Measurements from ENCODE around the gene MRPL28.
"Not testable (repeated sequence)": the region's sequence is repeated elsewhere in the genome, so short reads cannot be mapped to it uniquely, and the experiment has no call there.

The MRPL28 gene

GRCh38 chr16:373848-374615, 3.7 kb upstream of the MRPL28 start:
- no peak for DNase-seq (ENCODE audit: low read depth in 2 of 2)

- no peak for DNase-seq (ENCODE audit: low read depth in 2 of 2)
Observed at GRCh38 chr16:373020-373598, 2.8 kb upstream of the MRPL28 start.

- DNase-seq (ENCODE audit: low read depth in 2 of 2) = no peak
Observed at GRCh38 chr16:372302-372983, 2.1 kb upstream of the MRPL28 start.

- no peak for DNase-seq (ENCODE audit: low read depth in 2 of 2)
Observed at GRCh38 chr16:371515-372301, 1.4 kb upstream of the MRPL28 start.

- no peak for DNase-seq (ENCODE audit: low read depth in 2 of 2)
Observed at GRCh38 chr16:370979-371514, 709 bp upstream of the MRPL28 start.

- no peak for DNase-seq (ENCODE audit: low read depth in 2 of 2)
Observed at GRCh38 chr16:369866-370436, 387 bp downstream of the MRPL28 start.

GRCh38 chr16:369275-369865, 968 bp downstream of the MRPL28 start:
- DNase-seq (ENCODE audit: low read depth in 2 of 2) = no peak

GRCh38 chr16:368388-369158, 1.8 kb downstream of the MRPL28 start:
- no peak for DNase-seq (ENCODE audit: low read depth in 2 of 2)

GRCh38 chr16:367333-367903, 2.9 kb downstream of the MRPL28 start:
- no peak for DNase-seq (ENCODE audit: low read depth in 2 of 2)

GRCh38 chr16:366476-366875, 3.9 kb downstream of the MRPL28 start:
- DNase-seq (ENCODE audit: low read depth in 2 of 2) = no peak

GRCh38 chr16:364595-365491, 5.5 kb downstream of the MRPL28 start:
- DNase-seq (ENCODE audit: low read depth in 2 of 2) = no peak

GRCh38 chr16:363766-364490, 6.4 kb downstream of the MRPL28 start:
- DNase-seq (ENCODE audit: low read depth in 2 of 2) = no peak

- no peak for DNase-seq (ENCODE audit: low read depth in 2 of 2)
Observed at GRCh38 chr16:363110-363765, 7.1 kb downstream of the MRPL28 start.

- not testable (repeated sequence) for DNase-seq (ENCODE audit: low read depth in 2 of 2)
Observed at GRCh38 chr16:362702-362999, 7.7 kb downstream of the MRPL28 start.

- peak; percentile 42 to 54 for DNase-seq (ENCODE audit: low read depth in 2 of 2)
Observed at GRCh38 chr16:361872-362701, 8.3 kb downstream of the MRPL28 start.

- DNase-seq (ENCODE audit: low read depth in 2 of 2) = no peak
Observed at GRCh38 chr16:361341-361871, 8.9 kb downstream of the MRPL28 start.

All from stimulated activated CD8-positive, alpha-beta memory T cell treated with anti-CD3 and anti-CD28 coated beads, Interleukin-7, amount 100 ng/mL, for 4 hours (primary cell).